Cardiac fibroblast (primary cell): ENCODE data around the gene C6.

ENCODE experiments used
- DNase-seq, 2 donors: peaks; one replicate each; pipeline versions ENCODE4 v3.0.0 to v3.0.0-alpha.2; 2010; ENCODE audit warnings: low read depth in 2 of 2
- H3K4me3 ChIP-seq, 2 donors: replicated peaks in 1 of 2; 1 replicate in 1 of 2; 2 replicates in 1 of 2; pipeline ENCODE4 v1.5.1; 2011; ENCODE audit warnings: low read depth in 2 of 2, low read length in 2 of 2, mild to moderate bottlenecking in 2 of 2, moderate library complexity in 1 of 2
- TF ChIP-seq, protein P1 (sequence below): IDR thresholded peaks from one replicate; pipeline ENCODE4 v1.5.1; 2011; ENCODE audit warnings: low read depth, mild to moderate bottlenecking, low read length, inconsistent platforms

C6 gene

DNA sequence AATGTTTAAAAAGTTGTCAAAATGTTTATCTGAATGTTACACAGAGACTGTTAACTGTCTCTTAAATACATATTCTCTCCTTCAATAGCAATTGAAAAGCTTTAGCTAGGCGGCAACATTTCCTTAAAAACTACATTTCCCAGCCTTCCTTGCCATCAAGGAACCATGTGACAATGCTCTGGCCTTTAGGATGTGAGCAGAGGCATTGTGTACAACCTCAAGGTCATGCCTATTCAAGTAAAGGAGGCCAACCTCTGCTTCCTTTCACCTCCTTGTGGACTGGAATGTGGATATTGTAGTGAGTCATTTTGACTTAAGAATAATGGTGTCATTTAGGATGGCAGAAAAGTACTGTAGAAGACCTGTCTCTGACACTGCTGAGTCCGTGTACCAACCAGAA lies 118.5 kb downstream of the C6 start:
- DNase-seq, result peak; percentile 59 to 69
- TF ChIP-seq, protein P1, sequence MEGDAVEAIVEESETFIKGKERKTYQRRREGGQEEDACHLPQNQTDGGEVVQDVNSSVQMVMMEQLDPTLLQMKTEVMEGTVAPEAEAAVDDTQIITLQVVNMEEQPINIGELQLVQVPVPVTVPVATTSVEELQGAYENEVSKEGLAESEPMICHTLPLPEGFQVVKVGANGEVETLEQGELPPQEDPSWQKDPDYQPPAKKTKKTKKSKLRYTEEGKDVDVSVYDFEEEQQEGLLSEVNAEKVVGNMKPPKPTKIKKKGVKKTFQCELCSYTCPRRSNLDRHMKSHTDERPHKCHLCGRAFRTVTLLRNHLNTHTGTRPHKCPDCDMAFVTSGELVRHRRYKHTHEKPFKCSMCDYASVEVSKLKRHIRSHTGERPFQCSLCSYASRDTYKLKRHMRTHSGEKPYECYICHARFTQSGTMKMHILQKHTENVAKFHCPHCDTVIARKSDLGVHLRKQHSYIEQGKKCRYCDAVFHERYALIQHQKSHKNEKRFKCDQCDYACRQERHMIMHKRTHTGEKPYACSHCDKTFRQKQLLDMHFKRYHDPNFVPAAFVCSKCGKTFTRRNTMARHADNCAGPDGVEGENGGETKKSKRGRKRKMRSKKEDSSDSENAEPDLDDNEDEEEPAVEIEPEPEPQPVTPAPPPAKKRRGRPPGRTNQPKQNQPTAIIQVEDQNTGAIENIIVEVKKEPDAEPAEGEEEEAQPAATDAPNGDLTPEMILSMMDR, result no peak
- H3K4me3 ChIP-seq, result no peak overlapping the region

DNA sequence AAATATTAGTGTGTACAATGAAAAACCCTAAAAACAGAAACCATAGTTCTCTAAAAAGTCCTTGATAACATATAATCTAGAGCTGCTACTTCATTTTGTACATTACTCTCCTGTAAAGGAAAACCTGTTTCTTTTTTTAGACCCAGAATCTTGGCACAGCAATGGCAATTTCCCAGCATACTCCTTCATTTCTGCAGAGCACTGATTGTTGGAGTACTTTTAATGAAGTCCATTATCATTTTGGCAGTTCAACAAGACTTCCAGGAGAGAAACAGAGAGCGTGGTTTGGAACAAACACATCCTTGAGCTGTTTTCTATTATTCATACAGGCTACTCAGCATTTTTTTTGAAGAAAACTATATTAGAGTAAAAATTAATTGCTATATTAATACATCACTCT lies 119.5 kb downstream of the C6 start:
- peak in 1 of 2 donors; percentile 79 for DNase-seq
- TF ChIP-seq, protein P1, result no peak

More for the DNA sequence above, 119.5 kb downstream of the C6 start:
- H3K4me3 ChIP-seq, result no peak overlapping the region
